ENCODE results near the gene SETBP1. TPM values are rescaled to one million over a fixed set of nuclear protein-coding genes. Genes with fewer than 3 reads are reported as not detected.

Gene SETBP1
- total RNA-seq, 1 donor from 2014 or later: 72.8 TPM

- intact Hi-C loops (cut with micrococcal nuclease): no loop called here
- ATAC-seq (ENCODE audit: low read depth): no peak
- no peaks in the 10 kb centered on the region for H3K27me3 Mint-ChIP-seq
- H3K27ac Mint-ChIP-seq: no peak overlapping the region
- no peaks in the 10 kb centered on the region for H3K9me3 Mint-ChIP-seq
- no peak for TF ChIP-seq CTCF (IDR thresholded peaks at IDR 0.05)
- ChIA-PET CTCF (interaction anchor here (2.4 kb wide), 1 partner anchor 102 kb away, joined by 6 read pairs; no protein-coding TSS in a partner anchor), POLR2A (no interaction called here)
- no peak for DNase-seq
- H3K36me3 Mint-ChIP-seq (ENCODE audit: low read depth): no peaks in the 10 kb centered on the region
- peaks cover 2% of the 10 kb centered on the region for H3K4me1 Mint-ChIP-seq
- H3K4me3 Mint-ChIP-seq: no peak overlapping the region
Observed at GRCh38 chr18:45110577-45111501, 430.2 kb downstream of the SETBP1 start.

DNA sequence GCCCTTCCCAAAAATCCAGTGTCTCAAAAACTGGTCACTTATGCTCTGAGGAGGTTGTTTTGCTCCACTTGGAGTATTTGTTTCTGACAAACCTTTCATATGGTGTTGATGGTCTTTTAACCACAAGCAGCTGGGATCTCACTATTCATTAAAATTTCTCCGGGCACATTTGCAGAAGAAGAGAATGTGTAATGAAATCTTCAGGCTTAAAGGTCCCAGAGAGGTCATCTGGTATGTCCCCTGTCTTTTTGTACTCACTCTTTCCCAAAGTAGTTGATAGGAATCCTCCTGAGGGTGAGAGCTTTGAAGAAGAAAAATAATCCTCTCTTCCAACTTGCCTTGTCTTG, 430.8 kb downstream of the SETBP1 start:
- H3K9me3 Mint-ChIP-seq: no peaks in the 10 kb centered on the region
- ChIA-PET CTCF (no interaction called here), POLR2A (no interaction called here)
- no peak overlapping the region for H3K4me3 Mint-ChIP-seq
- TF ChIP-seq CTCF (IDR thresholded peaks at IDR 0.05): no peak
- H3K27me3 Mint-ChIP-seq: no peaks in the 10 kb centered on the region
- intact Hi-C loops (cut with micrococcal nuclease): no loop called here
- no peak for DNase-seq
- H3K4me1 Mint-ChIP-seq: peaks cover 2% of the 10 kb centered on the region
- no peaks in the 10 kb centered on the region for H3K36me3 Mint-ChIP-seq (ENCODE audit: low read depth)
- no peak overlapping the region for H3K27ac Mint-ChIP-seq
- ATAC-seq (ENCODE audit: low read depth): no peak

DNA sequence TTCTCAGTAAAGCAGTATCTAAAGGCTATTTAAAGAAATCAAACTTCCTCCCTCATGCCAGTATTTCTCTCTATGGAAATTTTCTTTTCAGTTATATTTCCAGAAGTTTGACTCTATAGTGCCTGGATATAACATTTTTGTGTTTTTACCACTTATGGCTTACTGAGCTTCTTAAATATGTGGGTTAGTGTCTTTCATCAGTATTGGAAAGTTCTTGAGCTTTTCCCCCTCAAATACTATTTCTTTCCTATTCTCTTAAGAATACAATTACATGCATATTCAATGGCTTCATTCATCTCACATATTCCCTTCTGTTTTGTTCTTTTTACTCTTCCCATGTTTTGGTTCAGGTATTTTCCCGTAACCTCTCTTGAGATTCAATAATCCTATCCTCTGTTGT, 432.0 kb downstream of the SETBP1 start:
- peaks cover 2% of the 10 kb centered on the region for H3K4me1 Mint-ChIP-seq
- H3K9me3 Mint-ChIP-seq: no peaks in the 10 kb centered on the region
- no peaks in the 10 kb centered on the region for H3K27me3 Mint-ChIP-seq
- no peak overlapping the region for H3K27ac Mint-ChIP-seq
- ATAC-seq (ENCODE audit: low read depth) (no peak), DNase-seq (no peak)
- TF ChIP-seq CTCF (IDR thresholded peaks at IDR 0.05): no peak
- POLR2A ChIA-PET: interaction anchor here (0.6 kb wide), 1 partner anchor 417 kb away, joined by 4 read pairs; no protein-coding TSS in a partner anchor
- no peaks in the 10 kb centered on the region for H3K36me3 Mint-ChIP-seq (ENCODE audit: low read depth)
- CTCF ChIA-PET: no interaction called here
- no peak overlapping the region for H3K4me3 Mint-ChIP-seq
- intact Hi-C loops (cut with micrococcal nuclease): no loop called here

DNA sequence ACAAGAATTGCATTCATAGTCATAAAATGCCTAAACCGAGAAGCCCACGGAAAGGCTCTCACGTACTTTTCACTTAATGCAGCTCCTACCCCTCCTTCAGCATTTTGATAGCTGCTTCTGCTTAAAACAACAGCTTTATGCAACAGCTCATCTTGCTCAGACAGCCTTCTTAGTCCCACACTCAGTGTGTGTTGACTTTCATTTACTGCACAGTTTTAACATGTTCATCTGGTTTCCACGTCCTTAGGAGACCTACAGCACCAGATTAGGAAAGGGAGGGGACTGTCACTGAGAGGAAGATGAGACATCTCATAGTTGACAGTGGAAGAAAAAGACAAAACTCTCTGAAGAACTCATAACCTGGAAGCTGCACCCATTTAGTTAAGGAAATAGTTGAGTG, 435.4 kb downstream of the SETBP1 start:
- Mint-ChIP-seq H3K4me3 (no peak overlapping the region), H3K4me1 (no peaks in the 10 kb centered on the region), H3K27me3 (no peaks in the 10 kb centered on the region), H3K9me3 (no peaks in the 10 kb centered on the region), H3K27ac (no peak overlapping the region), H3K36me3 (ENCODE audit: low read depth) (no peaks in the 10 kb centered on the region)
- ChIA-PET POLR2A (interaction anchor here (0.7 kb wide), 1 partner anchor 140 kb away, joined by 3 read pairs; no protein-coding TSS in a partner anchor), CTCF (no interaction called here)
- ATAC-seq (ENCODE audit: low read depth): no peak
- TF ChIP-seq CTCF (IDR thresholded peaks at IDR 0.05): no peak
- no peak for DNase-seq
- intact Hi-C loops (cut with micrococcal nuclease): no loop called here
